Psoas muscle (tissue), 8 donors: ENCODE results near the gene AKR1A1. TPM values are rescaled to one million over a fixed set of nuclear protein-coding genes. Genes with fewer than 3 reads are reported as not detected.

ENCODE experiments used
- ATAC-seq, 4 donors: fragments of 200-7000 bp; cut with Tn5 transposase; one replicate each; pipeline ENCODE4 v1.9.1; 2020; ENCODE audit warnings: moderate library complexity in 3 of 4, mild to moderate bottlenecking in 2 of 4
- DNase-seq, 2 donors: peaks; one replicate each; pipeline ENCODE4 v3.0.0-alpha.2; 2020
- H3K27ac ChIP-seq: fragments of 200-600 bp; one replicate; pipeline ENCODE4 v1.8.0; 2022
- H3K27me3 ChIP-seq, 3 donors: fragments of 200-600 bp in 1 of 3; one replicate each; pipeline versions ENCODE4 v1.6.1 to v1.8.0; 2013 to 2022; ENCODE audit warnings: low read length in 2 of 3, mild to moderate bottlenecking in 2 of 3, moderate library complexity in 1 of 3; ENCODE audit not compliant: insufficient read depth in 3 of 3
- H3K36me3 ChIP-seq, 2 donors: fragments of 200-600 bp in 1 of 2; one replicate each; pipeline versions ENCODE4 v1.6.1 to v1.8.0; 2013 to 2022; ENCODE audit warnings: low read depth in 1 of 2, mild to moderate bottlenecking in 1 of 2, moderate library complexity in 1 of 2; ENCODE audit not compliant: insufficient read depth in 1 of 2
- H3K4me1 ChIP-seq: fragments of 200-600 bp; one replicate; pipeline ENCODE4 v1.8.0; 2022
- H3K4me3 ChIP-seq: fragments of 200-600 bp; one replicate; pipeline ENCODE4 v1.8.0; 2022; ENCODE audit warnings: mild to moderate bottlenecking
- H3K9me3 ChIP-seq: fragments of 200-600 bp; one replicate; pipeline ENCODE4 v1.8.0; 2022
- CTCF ChIP-seq: fragments of 200-600 bp; IDR thresholded peaks from one replicate; pipeline ENCODE4 v1.8.0; 2022; ENCODE audit warnings: antibody characterized with exemption
- WGBS, 3 donors: extraction: QIAGEN DNeasy Blood & Tissue Kit; methylation state at CpG; one replicate each; pipeline versions ENCODE4 v1.1.6 to v1.1.7; 2013; 5-methylcytosine and 5-hydroxymethylcytosine counted together
- intact Hi-C, 2 donors: fragments of 100-400 bp; cut with DNase I; formaldehyde crosslinking; loops; one replicate each; pipeline versions ENCODE4 v1.11.0 to v1.14.2; 2022
- polyA plus RNA-seq, 3 donors: library from polyadenylated mRNA; stranded (reverse); fragments of 200-250 nt; gene quantifications; one replicate each; pipeline ENCODE4 v1.2.3, GENCODE V29; 2013
- total RNA-seq, 4 donors: library from RNA; stranded (reverse); fragmentation: NEBNext Ultra II Directional in 2 of 4; extraction: Animal tissue kit (Norgen Biotek cat#: 25700) in 2 of 4; gene quantifications; one replicate each; pipeline versions ENCODE4 v1.2.1 to v1.2.4, GENCODE V29; 2021 to 2023
- donor health status: healthy with polysubstance abuse.
- donor health status: DM: no; HTN: no; CAD: no; lungs with moderate emphysema.
- donor health status: Bipolar disorder and iron deficiency.
- donor health status: healthy.
- donor health status: DM: yes; HTN: yes; CAD: no.
- donor health status: DM: no; HTN: no; CAD: no.
- donor health status: DM: no; HTN: no; CAD: no.
- donor health status: DM: yes; HTN: yes; CAD: no.

AKR1A1 gene
- total and polyA plus RNA-seq, 7 donors: 35.6 to 91.5 (median 46.6) TPM

GRCh38 chr1:45552331-45552730, 1.7 kb downstream of the AKR1A1 start:
- no peak for ATAC-seq
- Histone ChIP-seq H3K4me1 (peaks cover 16% of the 10 kb centered on the region), H3K27ac (no peak overlapping the region), H3K36me3 (peaks cover 0 to 35% of the 10 kb centered on the region in 2 donors), H3K27me3 (no peaks in the 10 kb centered on the region), H3K9me3 (no peaks in the 10 kb centered on the region), H3K4me3 (peak overlapping the region; percentile 92)
- WGBS, 3 donors: 87 to 94% (median 94%) methylated on average over 1 of the region's 1 CpG
- no peak for DNase-seq
- intact Hi-C loops: no loop called here
- no peak for TF ChIP-seq CTCF

GRCh38 chr1:45554198-45554597, 3.6 kb downstream of the AKR1A1 start:
- H3K4me3 ChIP-seq: no peak overlapping the region
- intact Hi-C loops: no loop called here
- no peak overlapping the region for H3K27ac ChIP-seq
- WGBS, 3 donors: 82 to 90% (median 86%) methylated on average over 6 of the region's 6 CpGs
- no peak for TF ChIP-seq CTCF
- H3K9me3 ChIP-seq: no peaks in the 10 kb centered on the region
- no peak for DNase-seq
- no peak for ATAC-seq
- H3K36me3 ChIP-seq: peaks cover 0 to 35% of the 10 kb centered on the region in 2 donors
- H3K27me3 ChIP-seq: no peaks in the 10 kb centered on the region
- H3K4me1 ChIP-seq: peaks cover 21% of the 10 kb centered on the region

- H3K9me3 ChIP-seq: no peaks in the 10 kb centered on the region
- TF ChIP-seq CTCF: no peak
- 34 to 53% (median 44%) methylated on average over 3 of the region's 3 CpGs for WGBS, 3 donors
- ATAC-seq (peak in 2 of 4 donors; percentile 42 to 88), DNase-seq (no peak)
- H3K4me3 ChIP-seq: no peak overlapping the region
- intact Hi-C loops: no loop called here
- H3K4me1 ChIP-seq: peaks cover 10% of the 10 kb centered on the region
- H3K36me3 ChIP-seq: peaks cover 0 to 48% of the 10 kb centered on the region in 2 donors
- no peaks in the 10 kb centered on the region for H3K27me3 ChIP-seq
- H3K27ac ChIP-seq: peak overlapping the region; percentile 65
These were observed 6.9 kb downstream of the AKR1A1 start for GRCh38 chr1:45557422-45557944.

GRCh38 chr1:45563843-45564242, 13.2 kb downstream of the AKR1A1 start:
- 82 to 91% (median 87%) methylated on average over 2 of the region's 2 CpGs for WGBS, 3 donors
- no peak for ATAC-seq
- intact Hi-C loops: no loop called here
- H3K36me3 ChIP-seq: peaks cover 2 to 65% of the 10 kb centered on the region in 2 donors
- no peak overlapping the region for H3K27ac ChIP-seq
- no peak overlapping the region for H3K4me3 ChIP-seq
- TF ChIP-seq CTCF: no peak
- no peak for DNase-seq
- H3K4me1 ChIP-seq: no peaks in the 10 kb centered on the region
- H3K27me3 ChIP-seq: no peaks in the 10 kb centered on the region
- no peaks in the 10 kb centered on the region for H3K9me3 ChIP-seq

GRCh38 chr1:45566722-45567121, 16.1 kb downstream of the AKR1A1 start:
- H3K27me3 ChIP-seq: no peaks in the 10 kb centered on the region
- DNase-seq (peak; percentile 50 to 69), ATAC-seq (peak in 3 of 4 donors; percentile 22 to 42 (median 29))
- intact Hi-C loops: loop anchor here in 1 of 2 donors (5.0 kb wide), 1 partner anchor 209 kb away; no protein-coding TSS in a partner anchor
- no peaks in the 10 kb centered on the region for H3K4me1 ChIP-seq
- 27 to 45% (median 40%) methylated on average over 5 of the region's 5 CpGs for WGBS, 3 donors
- H3K27ac ChIP-seq: no peak overlapping the region
- no peaks in the 10 kb centered on the region for H3K9me3 ChIP-seq
- H3K36me3 ChIP-seq: peaks cover 5 to 76% of the 10 kb centered on the region in 2 donors
- TF ChIP-seq CTCF: no peak
- H3K4me3 ChIP-seq: no peak overlapping the region
